Stimulated activated CD8-positive, alpha-beta memory T cell treated with anti-CD3 and anti-CD28 coated beads, Interleukin-7, amount 100 ng/mL, for 1 hour (primary cell): Measurements from ENCODE around the gene PGAP3.
"Not testable (repeated sequence)": the region's sequence is repeated elsewhere in the genome, so short reads cannot be mapped to it uniquely, and the experiment has no call there.

Experiments used
- DNase-seq, 2 donors: peaks; one replicate each; pipeline ENCODE4 v3.0.0-alpha.2; 2020; ENCODE audit warnings: low read depth in 2 of 2

The PGAP3 gene

DNA sequence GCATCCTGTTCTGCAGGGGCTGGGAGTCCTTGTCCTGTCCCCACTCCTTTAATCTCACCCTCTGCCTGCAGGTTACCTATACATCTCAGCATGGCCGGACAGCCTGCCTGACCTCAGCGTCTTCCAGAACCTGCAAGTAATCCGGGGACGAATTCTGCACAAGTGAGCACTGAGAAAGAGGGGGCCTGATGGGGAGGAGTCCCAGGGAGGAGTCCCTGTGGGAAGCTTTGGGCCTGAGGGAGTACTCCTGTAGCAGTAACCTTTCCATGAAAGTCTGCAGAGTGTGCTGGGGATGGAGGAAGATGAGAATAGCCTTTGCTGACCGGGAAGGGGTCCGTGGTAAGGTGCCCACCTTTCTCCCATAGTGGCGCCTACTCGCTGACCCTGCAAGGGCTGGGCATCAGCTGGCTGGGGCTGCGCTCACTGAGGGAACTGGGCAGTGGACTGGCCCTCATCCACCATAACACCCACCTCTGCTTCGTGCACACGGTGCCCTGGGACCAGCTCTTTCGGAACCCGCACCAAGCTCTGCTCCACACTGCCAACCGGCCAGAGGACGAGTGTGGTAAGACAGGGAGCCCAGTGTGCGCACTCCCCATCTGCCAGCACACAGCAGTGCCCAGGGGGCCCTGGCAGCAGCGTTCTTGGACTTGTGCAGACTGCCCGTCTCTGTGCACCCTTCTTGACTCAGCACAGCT, 27.7 kb upstream of the PGAP3 start:
- no peak for DNase-seq

DNA sequence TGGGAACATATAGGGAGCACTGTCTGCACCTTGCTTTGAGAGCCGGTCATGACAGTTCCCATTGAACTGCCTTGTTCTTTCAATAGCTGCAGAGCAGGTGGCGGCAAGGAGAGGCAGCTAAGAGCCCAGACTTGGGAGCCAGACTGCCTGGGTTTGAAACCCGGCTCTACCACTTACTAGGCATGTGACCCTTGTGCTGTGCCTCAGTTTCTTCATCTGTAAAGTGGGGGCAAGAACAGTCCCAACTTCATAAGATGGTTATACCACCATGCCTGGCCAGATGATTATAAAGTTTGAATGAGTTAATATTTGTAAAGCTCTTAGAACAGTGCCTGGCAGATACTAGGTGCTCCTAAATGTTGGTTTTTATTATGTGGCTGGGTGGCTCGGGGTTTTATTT, 26.4 kb upstream of the PGAP3 start:
- DNase-seq: no peak

DNA sequence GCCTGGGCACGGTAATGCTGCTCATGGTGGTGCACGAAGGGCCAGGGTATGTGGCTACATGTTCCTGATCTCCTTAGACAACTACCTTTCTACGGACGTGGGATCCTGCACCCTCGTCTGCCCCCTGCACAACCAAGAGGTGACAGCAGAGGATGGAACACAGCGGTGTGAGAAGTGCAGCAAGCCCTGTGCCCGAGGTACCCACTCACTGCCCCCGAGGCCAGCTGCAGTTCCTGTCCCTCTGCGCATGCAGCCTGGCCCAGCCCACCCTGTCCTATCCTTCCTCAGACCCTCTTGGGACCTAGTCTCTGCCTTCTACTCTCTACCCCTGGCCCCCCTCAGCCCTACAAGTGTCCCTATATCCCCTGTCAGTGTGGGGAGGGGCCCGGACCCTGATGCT, 24.0 kb upstream of the PGAP3 start:
- no peak for DNase-seq

DNA sequence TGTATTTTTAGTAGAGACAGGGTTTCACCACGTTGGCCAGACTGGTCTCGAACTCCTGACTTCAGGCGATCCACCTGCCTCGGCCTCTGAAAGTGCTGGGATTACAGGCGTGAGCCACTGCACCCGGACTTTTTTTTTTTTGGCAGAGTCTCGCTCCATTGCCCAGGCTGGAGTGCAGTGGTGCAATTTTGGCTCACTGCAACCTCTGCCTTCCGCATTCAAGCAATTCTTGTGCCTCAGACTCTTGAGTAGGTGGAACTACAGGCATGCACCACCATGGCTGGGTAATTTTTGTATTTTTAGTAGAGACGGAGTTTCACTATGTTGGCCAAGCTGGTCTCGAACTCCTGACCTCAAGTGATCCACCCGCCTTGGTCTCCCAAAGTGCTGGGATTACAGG, 23.2 kb upstream of the PGAP3 start:
- DNase-seq: not testable (repeated sequence)

DNA sequence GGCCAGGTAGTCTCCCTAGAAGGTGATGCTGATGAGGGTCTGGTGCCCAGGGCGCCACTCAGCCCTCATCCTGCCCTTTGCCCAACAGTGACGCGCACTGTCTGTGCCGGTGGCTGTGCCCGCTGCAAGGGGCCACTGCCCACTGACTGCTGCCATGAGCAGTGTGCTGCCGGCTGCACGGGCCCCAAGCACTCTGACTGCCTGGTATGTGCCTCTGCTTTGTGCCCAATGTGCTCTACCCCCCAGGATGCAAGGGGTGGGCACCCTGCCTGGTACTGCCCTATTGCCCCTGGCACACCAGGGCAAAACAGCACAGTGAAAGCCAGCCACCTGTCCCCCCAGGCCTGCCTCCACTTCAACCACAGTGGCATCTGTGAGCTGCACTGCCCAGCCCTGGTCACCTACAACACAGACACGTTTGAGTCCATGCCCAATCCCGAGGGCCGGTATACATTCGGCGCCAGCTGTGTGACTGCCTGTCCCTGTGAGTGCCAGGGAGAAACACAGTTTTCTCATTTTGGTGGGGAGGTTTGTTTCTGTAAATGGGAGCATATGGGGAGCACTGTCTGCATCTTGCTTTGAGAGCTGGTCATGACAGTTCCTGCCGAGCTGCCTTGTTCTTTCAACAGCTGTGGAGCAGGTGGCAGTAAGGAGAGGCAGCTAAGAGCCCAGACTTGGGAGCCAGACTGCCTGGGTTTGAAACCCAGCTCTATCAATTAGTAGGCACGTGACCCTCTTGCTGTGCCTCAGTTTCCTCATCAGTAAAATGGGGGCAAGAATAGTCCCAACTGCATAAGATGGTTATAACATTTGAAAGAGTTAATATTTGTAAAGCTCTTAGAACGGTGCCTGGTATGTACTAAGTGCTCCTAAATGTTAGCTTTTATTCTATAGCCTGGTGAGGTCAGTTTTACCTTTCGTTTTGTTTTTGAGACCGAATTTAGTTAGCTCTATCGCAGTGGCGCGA, 22.4 kb upstream of the PGAP3 start:
- no peak for DNase-seq

DNA sequence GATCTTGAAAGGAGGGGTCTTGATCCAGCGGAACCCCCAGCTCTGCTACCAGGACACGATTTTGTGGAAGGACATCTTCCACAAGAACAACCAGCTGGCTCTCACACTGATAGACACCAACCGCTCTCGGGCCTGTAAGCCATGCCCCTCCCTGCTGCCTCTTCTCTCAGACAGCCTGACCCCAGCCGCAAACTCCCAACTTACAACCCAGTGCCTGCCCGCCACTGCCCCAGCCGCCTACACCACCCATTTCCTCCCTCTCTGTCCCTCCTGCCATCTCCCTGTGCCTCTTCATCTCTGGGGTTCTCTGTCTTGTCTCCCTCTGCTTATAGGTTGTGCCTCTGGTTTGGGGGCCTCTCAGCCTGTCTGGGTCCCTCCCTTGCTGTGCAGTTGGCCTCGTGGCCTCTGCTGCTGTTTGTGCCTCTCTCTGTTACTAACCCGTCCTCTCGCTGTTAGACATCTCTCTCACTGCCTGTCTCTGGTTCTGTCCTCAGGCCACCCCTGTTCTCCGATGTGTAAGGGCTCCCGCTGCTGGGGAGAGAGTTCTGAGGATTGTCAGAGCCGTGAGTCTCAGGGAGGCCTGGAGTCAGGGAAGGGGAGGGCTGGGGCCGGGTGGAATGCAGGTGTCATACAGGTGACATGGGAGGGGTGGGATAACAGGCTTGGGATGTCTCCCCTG, 21.6 kb upstream of the PGAP3 start:
- no peak for DNase-seq

DNA sequence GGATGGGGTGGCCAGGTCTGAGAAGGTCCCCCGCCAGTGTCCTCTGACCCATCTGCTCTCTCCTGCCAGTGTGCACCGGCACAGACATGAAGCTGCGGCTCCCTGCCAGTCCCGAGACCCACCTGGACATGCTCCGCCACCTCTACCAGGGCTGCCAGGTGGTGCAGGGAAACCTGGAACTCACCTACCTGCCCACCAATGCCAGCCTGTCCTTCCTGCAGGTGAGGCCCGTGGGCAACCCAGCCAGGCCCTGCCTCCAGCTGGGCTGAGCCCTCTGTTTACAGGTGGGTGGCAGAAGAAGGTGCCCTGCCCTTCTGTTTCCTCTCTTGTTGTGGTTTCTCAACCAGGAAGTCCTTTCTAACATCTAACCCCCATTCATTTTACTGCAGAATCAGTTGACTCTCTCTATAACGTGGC, 19.1 kb upstream of the PGAP3 start:
- DNase-seq: no peak

DNA sequence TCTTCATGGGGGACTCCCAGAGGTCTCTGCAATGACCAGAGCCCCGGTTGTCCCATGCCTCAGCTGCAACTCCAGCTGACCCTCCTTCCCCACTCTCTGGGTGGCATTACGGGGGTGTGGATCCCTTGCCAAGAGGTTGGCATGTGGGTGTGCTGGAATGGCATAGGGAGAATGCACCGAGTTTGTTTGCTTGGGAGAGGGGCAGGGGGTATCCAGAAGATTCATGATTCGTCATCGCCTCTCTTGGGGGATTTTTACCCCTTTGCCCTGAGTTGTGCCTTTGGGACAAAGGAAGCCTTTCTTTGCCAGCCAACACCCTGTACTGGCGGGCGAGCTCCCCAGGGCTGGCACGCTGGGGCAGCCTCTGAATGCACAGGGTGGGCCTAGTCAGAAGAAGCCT, 18.5 kb upstream of the PGAP3 start:
- no peak for DNase-seq

DNA sequence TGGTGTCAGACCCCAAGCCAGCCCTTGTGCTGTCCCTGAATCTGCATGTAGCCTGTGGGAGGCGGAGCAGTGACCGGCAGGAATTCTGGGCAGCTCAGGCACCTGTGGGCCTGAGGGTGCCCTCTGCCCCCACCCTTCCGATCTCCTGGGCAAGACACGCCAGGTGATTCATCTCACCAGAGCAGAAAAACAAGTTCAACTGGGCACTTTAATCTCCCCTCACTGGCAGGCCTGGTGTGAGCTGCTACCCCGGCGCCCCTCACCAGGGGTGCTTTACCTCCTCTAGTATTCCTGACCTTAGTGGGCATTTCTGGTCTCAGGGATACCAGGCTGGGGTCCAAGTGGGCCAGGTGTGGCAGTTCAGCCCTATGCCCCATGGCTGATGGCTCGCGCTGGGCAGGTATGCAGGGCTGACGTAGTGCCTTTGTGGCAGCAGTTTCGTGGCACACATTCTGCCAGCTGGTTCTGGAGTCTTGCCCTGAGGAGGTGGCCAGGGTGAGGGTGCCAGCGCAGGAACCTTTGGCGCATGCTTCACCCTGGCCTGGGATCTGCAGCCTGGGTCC, 18.0 kb upstream of the PGAP3 start:
- DNase-seq: no peak

DNA sequence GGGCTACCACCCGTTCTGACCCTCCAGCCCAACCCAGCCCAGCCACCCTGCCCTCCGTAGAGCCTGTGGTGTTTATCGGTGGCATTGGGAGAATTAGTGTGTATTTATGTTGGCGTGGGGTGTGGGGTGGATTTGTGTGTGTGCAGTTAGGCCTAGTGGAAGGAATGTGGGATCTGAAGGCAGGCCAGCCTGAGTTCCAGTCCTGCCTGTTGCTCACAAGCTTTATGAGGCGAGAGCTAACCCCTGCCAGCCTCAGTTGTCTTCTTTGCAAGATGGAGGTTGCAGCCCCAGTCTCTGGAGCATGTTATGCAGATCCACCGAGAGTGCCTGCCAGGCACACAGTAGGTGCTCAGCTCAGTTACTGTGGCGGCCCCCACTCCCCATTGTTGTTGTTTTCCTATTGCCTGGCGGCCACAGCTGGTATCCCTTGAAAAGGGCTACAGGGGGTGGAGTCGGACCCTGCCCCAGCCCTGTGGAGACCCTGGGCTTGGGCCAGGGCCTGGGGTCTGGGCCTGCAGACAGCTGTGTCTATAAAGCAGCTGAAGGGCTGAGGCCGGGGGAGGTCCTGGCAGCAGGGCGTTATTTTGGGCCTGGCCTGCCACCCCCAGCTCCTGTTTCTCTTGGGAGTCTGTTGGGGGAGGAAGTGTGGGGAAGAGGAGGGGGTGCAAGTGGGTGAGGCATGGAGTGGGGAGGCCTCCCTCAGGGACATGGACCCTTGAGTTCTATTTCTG, 17.1 kb upstream of the PGAP3 start:
- no peak for DNase-seq

DNA sequence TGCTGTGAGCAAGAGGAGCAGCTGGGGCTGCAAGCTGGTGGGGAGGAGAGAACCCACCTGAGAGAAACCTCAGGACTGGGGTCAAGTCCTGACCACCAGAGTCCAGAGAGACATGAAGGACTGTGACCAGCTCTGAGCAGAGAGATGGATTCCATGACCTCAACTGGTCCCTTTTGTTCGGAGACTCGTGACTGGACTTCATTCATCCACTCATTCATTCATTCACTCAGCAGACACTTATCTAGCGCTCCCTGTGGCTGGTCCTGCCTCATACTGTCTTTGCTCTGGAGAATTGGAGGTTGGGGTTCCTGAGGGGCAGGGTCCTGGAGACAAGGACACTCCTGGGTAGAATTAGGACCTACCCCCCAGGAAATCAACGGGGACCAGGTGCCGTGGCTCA, 16.1 kb upstream of the PGAP3 start:
- DNase-seq: no peak

DNA sequence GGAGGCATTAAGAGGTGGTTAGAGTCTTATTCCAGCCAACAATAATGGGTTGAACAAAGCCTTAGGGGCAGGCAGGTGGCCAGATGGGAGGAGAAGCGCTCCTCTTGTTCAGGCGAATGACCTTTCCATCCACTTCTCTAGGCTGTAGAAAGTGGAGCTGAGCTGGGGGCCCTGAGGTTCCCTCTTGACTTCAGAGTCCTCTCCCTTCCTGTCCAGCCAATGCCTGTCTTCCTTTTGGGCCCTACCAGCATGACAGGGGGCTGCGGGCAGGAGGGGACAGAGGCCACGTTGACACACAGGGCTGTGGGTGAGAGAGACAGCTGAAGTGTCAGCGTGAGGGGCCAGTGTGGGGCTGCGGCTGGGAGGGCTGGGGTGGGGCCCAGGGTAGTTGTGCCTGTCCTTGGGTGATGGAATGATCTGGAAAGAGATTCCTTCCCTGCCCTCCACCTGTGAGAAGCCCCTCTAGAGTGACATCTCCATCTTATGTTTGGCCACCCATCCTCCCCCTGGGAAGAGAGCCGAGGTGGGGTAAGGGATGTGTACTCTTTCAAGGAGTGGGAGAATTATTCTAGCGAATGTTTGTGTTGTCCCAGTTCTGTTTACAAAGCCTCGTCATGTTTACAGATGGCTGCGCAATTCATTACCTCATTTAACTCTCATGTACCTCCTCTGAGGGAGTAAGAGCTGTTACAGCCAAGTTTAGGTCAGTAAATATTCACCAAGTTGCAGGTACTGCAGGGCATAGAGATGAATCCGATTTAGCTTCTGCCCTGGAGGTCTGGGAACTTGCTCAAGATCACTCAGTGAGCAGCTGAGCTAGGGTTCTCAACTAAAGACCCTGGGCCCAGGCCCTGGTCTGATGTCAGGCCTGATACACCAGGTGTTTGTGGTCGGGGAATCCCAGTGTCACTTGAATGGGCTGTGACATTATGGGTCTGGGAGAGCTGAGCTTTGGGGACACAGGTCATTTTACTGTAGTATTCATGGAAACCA, 15.3 kb upstream of the PGAP3 start:
- DNase-seq: no peak

DNA sequence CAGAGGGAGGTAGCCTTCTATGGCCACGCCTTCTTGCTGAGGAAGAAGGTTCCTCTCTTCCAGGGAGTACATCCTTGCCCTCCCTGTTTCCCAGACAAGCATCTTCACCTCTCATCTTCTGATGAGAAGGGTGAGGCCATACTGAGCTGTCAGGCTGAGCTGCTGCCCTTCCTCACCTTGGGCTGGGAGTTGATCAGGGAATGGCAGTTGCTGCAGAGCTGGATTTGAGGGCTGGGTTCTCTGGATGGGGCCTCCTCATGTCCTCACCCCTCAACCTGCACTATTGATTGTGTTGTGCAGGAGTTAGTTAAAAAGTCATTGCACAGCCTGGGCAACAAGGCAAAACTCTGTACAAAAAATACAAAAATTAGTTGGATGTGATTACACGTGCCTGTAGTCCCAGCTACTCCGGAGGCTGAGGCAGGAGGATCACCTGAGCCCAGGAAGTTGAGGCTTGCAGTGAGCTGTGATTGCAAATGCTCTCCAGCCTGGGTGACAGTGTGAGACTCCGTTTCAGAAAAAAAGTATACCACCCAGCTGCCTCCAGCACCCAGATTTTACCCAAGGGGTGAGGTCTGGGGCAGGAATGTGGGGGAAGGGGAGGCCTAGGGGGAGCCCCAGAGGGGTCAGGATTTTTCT, 14.0 kb upstream of the PGAP3 start:
- DNase-seq: no peak

DNA sequence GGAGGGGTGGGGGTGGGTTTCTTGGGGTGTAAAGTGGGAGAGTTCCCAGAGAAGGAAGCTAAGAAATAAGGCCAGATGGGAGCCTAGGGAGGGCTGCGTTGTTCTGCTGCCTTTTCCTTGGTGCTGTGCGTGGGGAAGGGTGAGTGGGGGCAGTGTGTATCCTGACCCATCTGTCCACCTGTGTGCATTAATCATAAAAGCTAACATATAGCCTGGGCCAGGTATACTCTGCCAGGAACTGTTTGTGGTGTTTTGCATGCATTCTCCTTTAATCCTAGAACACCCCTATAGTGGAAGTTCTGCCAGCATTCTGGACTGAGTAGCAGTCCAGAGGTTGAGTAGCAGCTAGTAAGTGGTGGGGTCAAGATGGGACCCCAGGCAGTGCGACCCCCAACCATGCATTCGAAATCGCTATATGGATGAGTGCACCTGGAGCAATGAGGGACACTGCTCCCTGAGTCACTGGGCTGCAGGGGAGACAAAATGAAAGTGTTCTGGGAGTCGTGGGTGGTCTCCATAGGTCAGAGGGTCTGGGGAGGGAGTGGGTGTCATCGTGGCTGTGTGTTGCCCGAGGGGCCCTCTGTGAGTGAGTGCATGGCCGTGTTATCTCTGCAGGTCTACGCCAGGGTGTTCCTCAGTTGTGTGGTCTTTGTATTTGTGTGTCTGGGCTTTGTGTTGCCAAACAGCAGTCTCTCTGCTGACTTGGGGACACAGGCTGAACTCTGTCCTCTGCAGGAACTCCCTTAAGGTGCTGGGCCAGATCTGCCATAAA, 13.3 kb upstream of the PGAP3 start:
- DNase-seq: no peak

DNA sequence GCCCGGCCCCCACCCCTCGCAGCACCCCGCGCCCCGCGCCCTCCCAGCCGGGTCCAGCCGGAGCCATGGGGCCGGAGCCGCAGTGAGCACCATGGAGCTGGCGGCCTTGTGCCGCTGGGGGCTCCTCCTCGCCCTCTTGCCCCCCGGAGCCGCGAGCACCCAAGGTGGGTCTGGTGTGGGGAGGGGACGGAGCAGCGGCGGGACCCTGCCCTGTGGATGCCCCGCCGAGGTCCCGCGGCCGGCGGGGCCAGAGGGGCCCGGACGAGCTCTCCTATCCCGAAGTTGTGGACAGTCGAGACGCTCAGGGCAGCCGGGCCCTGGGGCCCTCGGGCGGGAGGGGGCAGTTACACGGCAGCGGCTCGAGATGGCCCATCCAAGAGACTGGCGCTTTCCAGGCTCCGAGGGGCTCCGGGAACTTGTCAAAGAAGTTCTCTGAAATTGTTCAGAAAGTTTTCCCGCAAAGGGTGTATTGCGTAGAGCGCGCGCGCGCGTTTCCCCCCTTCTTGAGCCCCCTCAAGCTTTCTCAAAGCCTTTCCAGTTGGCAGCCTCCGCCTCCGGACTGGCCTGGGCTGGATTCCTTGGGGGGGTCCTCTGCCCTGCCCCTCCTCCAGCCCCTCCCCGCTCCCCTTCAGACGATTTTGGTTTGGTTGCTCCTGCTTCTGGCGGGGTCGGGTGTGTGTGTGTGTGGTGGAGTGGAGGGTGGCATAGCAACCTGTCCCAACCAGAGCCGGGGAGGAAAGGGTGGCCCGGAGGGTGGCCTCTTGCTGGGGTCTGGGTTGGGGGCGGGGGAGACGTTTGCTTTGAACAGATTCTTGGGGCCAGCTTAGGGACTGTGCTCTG, 12.5 kb upstream of the PGAP3 start:
- no peak for DNase-seq

DNA sequence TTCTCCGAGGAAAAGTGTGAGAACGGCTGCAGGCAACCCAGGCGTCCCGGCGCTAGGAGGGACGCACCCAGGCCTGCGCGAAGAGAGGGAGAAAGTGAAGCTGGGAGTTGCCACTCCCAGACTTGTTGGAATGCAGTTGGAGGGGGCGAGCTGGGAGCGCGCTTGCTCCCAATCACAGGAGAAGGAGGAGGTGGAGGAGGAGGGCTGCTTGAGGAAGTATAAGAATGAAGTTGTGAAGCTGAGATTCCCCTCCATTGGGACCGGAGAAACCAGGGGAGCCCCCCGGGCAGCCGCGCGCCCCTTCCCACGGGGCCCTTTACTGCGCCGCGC, 11.9 kb upstream of the PGAP3 start, which contains the start of gene ERBB2:
TSS of gene ERBB2 (plus strand) at position 247 of the 330 bp plus-strand sequence. CDS start 175 bp downstream, outside the sequence.
- no peak for DNase-seq

DNA sequence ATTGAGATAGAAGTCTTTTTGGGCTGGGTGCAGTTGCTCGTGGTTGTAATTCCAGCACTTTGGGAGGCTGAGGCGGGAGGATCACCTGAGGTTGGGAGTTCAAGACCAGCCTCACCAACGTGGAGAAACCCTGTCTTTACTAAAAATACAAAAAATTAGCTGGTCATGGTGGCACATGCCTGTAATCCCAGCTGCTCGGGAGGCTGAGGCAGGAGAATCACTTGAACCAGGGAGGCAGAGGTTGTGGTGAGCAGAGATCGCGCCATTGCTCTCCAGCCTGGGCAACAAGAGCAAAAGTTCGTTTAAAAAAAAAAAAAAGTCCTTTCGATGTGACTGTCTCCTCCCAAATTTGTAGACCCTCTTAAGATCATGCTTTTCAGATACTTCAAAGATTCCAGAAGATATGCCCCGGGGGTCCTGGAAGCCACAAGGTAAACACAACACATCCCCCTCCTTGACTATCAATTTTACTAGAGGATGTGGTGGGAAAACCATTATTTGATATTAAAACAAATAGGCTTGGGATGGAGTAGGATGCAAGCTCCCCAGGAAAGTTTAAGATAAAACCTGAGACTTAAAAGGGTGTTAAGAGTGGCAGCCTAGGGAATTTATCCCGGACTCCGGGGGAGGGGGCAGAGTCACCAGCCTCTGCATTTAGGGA, 11.4 kb upstream of the PGAP3 start:
- not testable (repeated sequence) for DNase-seq

DNA sequence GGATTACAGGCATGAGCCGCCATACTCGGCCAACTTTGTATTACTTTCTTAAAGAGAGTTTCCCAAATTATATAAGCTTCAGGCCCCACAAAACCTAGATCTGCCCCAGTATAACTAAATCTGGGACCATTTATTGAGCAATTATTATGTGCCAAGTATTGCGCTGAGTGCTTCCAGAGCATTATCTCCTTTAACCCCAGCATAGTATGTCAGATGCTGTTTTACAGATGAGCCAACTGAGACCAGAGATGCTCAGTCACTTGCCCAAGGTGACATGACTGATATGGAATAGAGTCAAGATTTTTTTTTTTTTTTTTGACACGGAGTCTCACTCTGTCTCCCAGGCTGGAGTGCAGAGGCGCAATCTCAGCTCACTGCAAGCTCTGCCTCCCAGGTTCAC, 10.1 kb upstream of the PGAP3 start:
- no peak for DNase-seq
